GM23338 (cell line): ENCODE results near the gene SLC39A7.

Experiments used
- CREB1 ChIP-seq: fragments of 250-450 bp; sonication (Bioruptor Pico); IDR thresholded peaks from 2 replicates; pipeline ENCODE4 v1.5.0; 2020; ENCODE audit warnings: low read depth, mild to moderate bottlenecking, moderate library complexity
- CTCF ChIP-seq, 2 experiments: fragments of 200-600 bp in 1 of 2; sonication (generic) in 1 of 2; conservative IDR thresholded peaks; 2 replicates each; pipeline versions ENCODE4 v1.5.1 to v1.6.1; 2016 to 2017; ENCODE audit warnings: antibody characterized with exemption in 2 of 2, low read depth in 2 of 2, mild to moderate bottlenecking in 2 of 2, moderate library complexity in 1 of 2
- EZH2 ChIP-seq: fragments of 200-600 bp; sonication (generic); IDR thresholded peaks from one replicate; pipeline ENCODE4 v1.8.0; 2017; ENCODE audit warnings: antibody characterized with exemption, mild to moderate bottlenecking, low read depth; ENCODE audit not compliant: unreplicated experiment
- EZH2phosphoT487 ChIP-seq: fragments of 200-600 bp; sonication (generic); IDR thresholded peaks from one replicate; pipeline ENCODE4 v1.8.1; 2018; ENCODE audit warnings: antibody characterized with exemption; ENCODE audit not compliant: unreplicated experiment
- JUNB ChIP-seq: IDR thresholded peaks from one replicate; pipeline ENCODE4 v1.6.1; 2016; ENCODE audit warnings: antibody characterized with exemption; ENCODE audit not compliant: unreplicated experiment
- POLR2AphosphoS5 ChIP-seq: IDR thresholded peaks from 2 replicates; pipeline ENCODE4 v1.6.1; 2016; ENCODE audit warnings: antibody characterized with exemption, low read depth
- REST ChIP-seq: IDR thresholded peaks from one replicate; pipeline ENCODE4 v1.6.1; 2018; ENCODE audit warnings: antibody characterized with exemption; ENCODE audit not compliant: unreplicated experiment
- ZNF114 ChIP-seq: fragments of 250-450 bp; sonication (Bioruptor Pico); IDR thresholded peaks from 2 replicates; pipeline ENCODE4 v1.5.0; 2020; ENCODE audit warnings: mild to moderate bottlenecking, moderate library complexity
- TF ChIP-seq, protein P1 (sequence below): IDR thresholded peaks from 2 replicates; pipeline ENCODE4 v1.6.1; 2016; ENCODE audit warnings: antibody characterized with exemption

DNA sequence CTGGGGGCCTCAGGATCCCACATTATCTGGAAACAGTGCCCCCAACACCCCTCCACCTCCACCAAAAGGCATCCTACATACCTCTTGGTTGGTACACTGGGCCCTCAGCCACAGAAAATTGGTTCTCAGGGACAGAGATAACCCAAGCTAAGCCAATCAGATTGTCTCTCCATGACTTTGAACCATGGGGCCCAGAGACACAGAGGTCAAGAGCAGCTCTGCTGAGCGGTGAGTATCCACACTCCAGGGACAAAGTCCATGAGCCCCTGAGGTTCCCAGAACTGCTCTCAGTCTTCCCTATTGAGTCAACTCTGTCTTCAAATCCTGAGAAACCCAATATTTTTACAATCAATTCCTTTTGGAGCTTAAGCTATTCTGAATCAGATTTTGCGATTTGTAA lies 43.7 kb upstream of the SLC39A7 start:
- no peak for TF ChIP-seq POLR2AphosphoS5
- no peak for TF ChIP-seq EZH2
- TF ChIP-seq CTCF (conservative IDR thresholded peaks at IDR 0.05; ENCODE audit: low read depth in 2 of 2): no peak
- no peak for TF ChIP-seq EZH2phosphoT487
- TF ChIP-seq REST: no peak
- TF ChIP-seq, protein P1, sequence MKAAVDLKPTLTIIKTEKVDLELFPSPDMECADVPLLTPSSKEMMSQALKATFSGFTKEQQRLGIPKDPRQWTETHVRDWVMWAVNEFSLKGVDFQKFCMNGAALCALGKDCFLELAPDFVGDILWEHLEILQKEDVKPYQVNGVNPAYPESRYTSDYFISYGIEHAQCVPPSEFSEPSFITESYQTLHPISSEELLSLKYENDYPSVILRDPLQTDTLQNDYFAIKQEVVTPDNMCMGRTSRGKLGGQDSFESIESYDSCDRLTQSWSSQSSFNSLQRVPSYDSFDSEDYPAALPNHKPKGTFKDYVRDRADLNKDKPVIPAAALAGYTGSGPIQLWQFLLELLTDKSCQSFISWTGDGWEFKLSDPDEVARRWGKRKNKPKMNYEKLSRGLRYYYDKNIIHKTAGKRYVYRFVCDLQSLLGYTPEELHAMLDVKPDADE: no peak
- no peak for TF ChIP-seq JUNB
- TF ChIP-seq ZNF114: no peak
- TF ChIP-seq CREB1 (CRISPR knock-in tag): no peak
